ENCODE measurements around the gene ERCC3.
"Not testable (repeated sequence)": the region's sequence is repeated elsewhere in the genome, so short reads cannot be mapped to it uniquely, and the experiment has no call there.

GRCh38 chr2:127241184-127241583, 52.8 kb downstream of the ERCC3 start:
- TF ChIP-seq CTCF, POLR2A (IDR thresholded peaks at IDR 0.05): not testable (repeated sequence)

Measured in transverse colon (tissue), 3 donors.